Fibroblast of peridontal ligament (primary cell): ENCODE results near the gene CD14.
"Not testable (repeated sequence)": the region's sequence is repeated elsewhere in the genome, so short reads cannot be mapped to it uniquely, and the experiment has no call there.

ENCODE experiments used
- DNase-seq: peaks from one replicate; pipeline ENCODE4 v3.0.0-alpha.2; 2010; ENCODE audit errors: extremely low read depth

Gene CD14

GRCh38 chr5:140635291-140636257 lies 2.6 kb upstream of the CD14 start:
- no peak for DNase-seq

- no peak for DNase-seq
These were observed 1.1 kb upstream of the CD14 start for GRCh38 chr5:140634103-140634502.

- DNase-seq: no peak
These were observed 526 bp upstream of the CD14 start for GRCh38 chr5:140633501-140633900.

GRCh38 chr5:140632366-140633020 lies 482 bp downstream of the CD14 start:
- DNase-seq: peak; percentile 36

GRCh38 chr5:140631831-140632365 lies 1.1 kb downstream of the CD14 start:
- no peak for DNase-seq

GRCh38 chr5:140631036-140631417 lies 1.9 kb downstream of the CD14 start:
- DNase-seq: no peak

GRCh38 chr5:140630292-140631035 lies 2.5 kb downstream of the CD14 start:
- DNase-seq: no peak

GRCh38 chr5:140628711-140629110 lies 4.3 kb downstream of the CD14 start:
- no peak for DNase-seq

GRCh38 chr5:140627972-140628371 lies 5.0 kb downstream of the CD14 start:
- no peak for DNase-seq

GRCh38 chr5:140624886-140625285 lies 8.1 kb downstream of the CD14 start:
- DNase-seq: not testable (repeated sequence)

- not testable (repeated sequence) for DNase-seq
These were observed 9.9 kb downstream of the CD14 start for GRCh38 chr5:140623061-140623460.

- no peak for DNase-seq
These were observed 10.7 kb downstream of the CD14 start for GRCh38 chr5:140622301-140622700.

- no peak for DNase-seq
These were observed 21.9 kb downstream of the CD14 start for GRCh38 chr5:140611020-140611521.

- DNase-seq: no peak
These were observed 23.8 kb downstream of the CD14 start for GRCh38 chr5:140609126-140609525.

- DNase-seq: no peak
These were observed 24.3 kb downstream of the CD14 start for GRCh38 chr5:140608722-140609121.

- DNase-seq: no peak
These were observed 25.9 kb downstream of the CD14 start for GRCh38 chr5:140607031-140607430.

- DNase-seq: no peak
These were observed 27.1 kb downstream of the CD14 start for GRCh38 chr5:140605879-140606278.

GRCh38 chr5:140603734-140604133 lies 29.2 kb downstream of the CD14 start:
- no peak for DNase-seq

GRCh38 chr5:140603446-140603698 lies 29.6 kb downstream of the CD14 start:
- DNase-seq: not testable (repeated sequence)

GRCh38 chr5:140602147-140602546 lies 30.8 kb downstream of the CD14 start:
- no peak for DNase-seq

GRCh38 chr5:140600096-140600495 lies 32.9 kb downstream of the CD14 start:
- DNase-seq: no peak

- no peak for DNase-seq
These were observed 34.1 kb downstream of the CD14 start for GRCh38 chr5:140598836-140599235.
